DOHH2 (cell line): ENCODE data around the gene CAAP1.

Experiments
- CTCF ChIP-seq: fragments of 200-600 bp; sonication (generic); IDR thresholded peaks from one replicate; pipeline ENCODE4 v1.5.1; 2014; ENCODE audit warnings: antibody characterized with exemption, mild to moderate bottlenecking, low read depth, low read length; ENCODE audit not compliant: poor library complexity, severe bottlenecking
- EZH2phosphoT487 ChIP-seq: fragments of 200-600 bp; sonication (generic); IDR thresholded peaks from 2 replicates; pipeline ENCODE4 v1.6.1; 2017; ENCODE audit warnings: borderline replicate concordance, mild to moderate bottlenecking, antibody characterized with exemption, low read length, moderate library complexity, mixed read lengths

GRCh38 chr9:26809795-26810194, 82.8 kb downstream of the CAAP1 start:
- TF ChIP-seq CTCF (no peak), EZH2phosphoT487 (no peak)
